HL-60/S4 treated with phorbol 12-myristate 13-acetate at 8.2 ng/mL for 4 days and 3 days (cell line): Measurements from ENCODE around the gene MRTFB.
"Not testable (repeated sequence)": the region's sequence is repeated elsewhere in the genome, so short reads cannot be mapped to it uniquely, and the experiment has no call there.

Experiments used
- in situ Hi-C: fragments of 300-500 bp; cut with MboI; formaldehyde crosslinking; loops from 2 replicates; pipeline ENCODE4 v1.15.0; 2022; ENCODE audit warnings: low sequenced_read_pairs

The MRTFB gene, protein sequence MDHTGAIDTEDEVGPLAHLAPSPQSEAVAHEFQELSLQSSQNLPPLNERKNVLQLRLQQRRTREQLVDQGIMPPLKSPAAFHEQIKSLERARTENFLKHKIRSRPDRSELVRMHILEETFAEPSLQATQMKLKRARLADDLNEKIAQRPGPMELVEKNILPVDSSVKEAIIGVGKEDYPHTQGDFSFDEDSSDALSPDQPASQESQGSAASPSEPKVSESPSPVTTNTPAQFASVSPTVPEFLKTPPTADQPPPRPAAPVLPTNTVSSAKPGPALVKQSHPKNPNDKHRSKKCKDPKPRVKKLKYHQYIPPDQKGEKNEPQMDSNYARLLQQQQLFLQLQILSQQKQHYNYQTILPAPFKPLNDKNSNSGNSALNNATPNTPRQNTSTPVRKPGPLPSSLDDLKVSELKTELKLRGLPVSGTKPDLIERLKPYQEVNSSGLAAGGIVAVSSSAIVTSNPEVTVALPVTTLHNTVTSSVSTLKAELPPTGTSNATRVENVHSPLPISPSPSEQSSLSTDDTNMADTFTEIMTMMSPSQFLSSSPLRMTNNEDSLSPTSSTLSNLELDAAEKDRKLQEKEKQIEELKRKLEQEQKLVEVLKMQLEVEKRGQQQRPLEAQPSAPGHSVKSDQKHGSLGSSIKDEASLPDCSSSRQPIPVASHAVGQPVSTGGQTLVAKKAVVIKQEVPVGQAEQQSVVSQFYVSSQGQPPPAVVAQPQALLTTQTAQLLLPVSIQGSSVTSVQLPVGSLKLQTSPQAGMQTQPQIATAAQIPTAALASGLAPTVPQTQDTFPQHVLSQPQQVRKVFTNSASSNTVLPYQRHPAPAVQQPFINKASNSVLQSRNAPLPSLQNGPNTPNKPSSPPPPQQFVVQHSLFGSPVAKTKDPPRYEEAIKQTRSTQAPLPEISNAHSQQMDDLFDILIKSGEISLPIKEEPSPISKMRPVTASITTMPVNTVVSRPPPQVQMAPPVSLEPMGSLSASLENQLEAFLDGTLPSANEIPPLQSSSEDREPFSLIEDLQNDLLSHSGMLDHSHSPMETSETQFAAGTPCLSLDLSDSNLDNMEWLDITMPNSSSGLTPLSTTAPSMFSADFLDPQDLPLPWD

DNA sequence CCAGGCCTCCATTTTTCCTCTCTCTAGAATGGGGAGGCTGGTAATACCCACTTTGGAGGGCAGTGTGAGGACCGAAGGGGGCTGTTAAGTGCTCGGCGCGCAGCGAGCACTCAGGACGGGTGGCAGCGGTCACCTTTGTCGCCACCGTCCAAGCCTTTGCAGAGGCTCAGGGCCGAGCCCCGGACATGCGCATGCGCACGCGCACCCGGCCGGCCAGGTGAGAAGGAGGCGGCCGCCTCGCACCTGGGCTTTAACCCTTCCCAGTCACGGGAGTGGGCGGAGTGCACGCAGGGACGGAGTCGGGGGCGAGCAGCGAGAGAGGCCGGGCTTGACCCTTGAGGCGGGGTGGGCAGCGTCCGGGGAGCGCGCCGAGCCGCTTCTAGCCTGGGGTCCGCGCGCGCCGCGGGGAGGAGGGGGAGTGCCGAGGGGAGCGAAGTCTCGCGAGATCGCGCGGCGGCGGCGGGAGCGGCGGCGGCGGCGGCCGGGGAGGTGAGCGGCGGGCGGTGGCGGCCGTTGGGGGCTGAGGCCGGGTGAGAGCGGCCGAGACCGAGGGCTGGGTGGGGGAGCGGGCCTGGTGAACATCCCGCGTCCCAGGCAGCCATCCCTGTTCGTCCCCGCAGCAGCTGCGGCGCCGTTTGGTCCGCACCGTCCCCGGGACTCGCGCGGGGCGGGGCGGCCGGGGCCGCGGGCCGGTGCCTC is at the start of gene MRTFB:
Gene MRTFB (plus strand): TSS at position 443 of the 699 bp plus-strand sequence. CDS start 69,288 bp downstream, outside the sequence.
- in situ Hi-C loops, result no loop called here

DNA sequence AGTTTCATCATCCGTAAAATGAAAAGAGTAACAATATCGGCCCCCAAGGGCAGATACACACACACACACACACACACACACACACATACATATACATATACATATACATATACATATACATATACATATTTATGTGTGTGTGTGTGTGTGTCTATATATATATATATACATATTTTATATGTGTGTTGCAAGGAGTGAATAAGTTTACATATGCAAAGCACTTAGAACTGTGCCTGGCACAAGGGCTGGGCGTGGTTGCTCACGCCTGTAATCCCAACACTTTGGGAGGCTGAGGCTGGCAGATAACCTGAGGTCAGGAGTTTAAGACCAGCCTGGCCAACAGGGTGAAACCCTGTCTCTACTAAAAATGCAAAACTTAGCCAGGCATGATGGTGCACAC is 47.6 kb upstream of the MRTFB start:
- in situ Hi-C loops, result not testable (repeated sequence)

DNA sequence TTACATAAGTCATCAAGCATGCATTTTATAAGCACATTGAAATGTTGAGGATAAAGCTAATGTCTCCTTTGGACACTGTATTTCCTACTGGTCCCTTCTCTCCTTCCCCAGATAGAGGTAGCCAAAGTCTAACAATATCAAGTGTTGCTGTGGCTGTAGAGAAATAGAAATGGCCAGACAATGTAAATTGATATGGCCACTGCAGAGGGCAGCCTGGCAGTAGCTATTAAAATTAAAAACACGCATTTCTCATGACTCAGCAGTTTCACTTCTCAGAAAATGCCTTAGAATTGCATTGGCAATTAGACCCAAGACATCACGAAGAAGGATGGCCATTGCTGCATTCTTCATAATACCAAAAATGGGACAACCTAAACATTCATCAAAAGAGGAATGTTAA is 46.8 kb upstream of the MRTFB start:
- in situ Hi-C loops, result no loop called here

DNA sequence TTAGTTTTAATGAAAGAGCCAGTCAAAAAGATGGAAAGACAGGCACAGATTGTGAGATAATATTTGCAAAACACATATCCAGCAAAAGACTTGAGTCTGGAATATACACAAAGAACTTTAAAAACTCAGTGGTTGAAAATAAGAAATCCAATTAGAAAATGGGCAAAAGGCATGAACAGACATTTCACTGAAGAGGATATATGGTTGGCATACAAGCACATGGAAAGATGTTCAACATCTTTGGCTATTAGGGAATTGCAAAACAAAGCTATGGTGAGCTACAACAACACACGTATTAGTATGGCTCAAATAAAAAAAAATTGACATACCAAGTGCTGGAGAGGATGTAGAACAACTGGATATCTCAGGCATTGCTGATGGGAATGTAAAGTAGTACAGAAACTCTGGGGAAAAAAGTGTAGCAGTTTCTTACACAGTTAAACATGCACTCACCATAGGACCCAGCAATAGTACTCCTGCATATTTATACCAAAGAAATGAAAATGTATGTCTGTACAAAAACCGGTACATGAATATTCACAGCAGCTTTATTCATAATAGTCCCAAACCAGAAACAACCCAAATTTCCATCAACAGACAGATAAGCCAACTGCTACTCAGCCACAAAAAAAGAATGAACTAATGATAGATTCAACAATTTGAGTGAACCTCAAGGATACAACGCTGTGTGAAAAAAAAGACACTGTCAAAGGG is 44.4 kb upstream of the MRTFB start:
- in situ Hi-C loops, result no loop called here

DNA sequence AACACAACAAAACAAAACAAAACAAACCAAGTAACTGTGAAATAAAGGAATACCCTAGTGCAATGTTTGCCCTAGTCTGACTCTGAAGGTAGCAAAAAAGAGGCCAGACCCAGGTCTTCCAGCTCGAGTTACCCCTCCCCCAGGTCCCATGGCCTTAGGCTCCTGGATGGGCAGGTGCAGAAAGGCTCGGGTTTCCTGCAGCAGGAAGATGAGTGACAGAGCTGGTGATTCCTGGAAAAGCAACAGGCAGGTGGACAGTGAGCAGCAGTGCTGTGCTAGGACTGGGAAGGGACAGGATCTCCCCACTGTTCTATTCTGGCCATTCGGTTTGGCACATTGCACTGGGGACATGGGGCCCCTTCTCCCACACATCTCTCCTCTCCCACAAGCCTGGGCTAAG is 42.9 kb upstream of the MRTFB start:
- in situ Hi-C loops, result no loop called here

DNA sequence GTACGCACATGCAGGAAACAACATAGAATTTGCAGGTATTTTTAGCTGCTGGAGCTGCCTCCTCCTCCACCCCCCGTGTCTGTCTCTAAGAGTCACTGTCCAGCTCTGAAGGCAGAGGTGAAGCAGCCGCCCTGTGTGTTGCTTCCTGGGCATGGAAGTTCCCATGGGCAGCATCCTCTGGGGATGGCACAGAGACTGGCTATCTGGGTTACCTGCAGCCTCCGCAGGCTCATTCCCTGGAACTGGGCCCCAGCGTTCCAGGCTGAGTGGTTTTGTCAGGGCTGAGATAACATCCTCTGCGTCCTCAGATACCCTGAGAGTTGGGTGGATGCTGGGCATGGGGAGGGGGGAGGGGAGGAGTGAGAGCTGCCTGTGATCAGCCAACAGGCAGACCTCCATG is 41.5 kb upstream of the MRTFB start:
- in situ Hi-C loops, result no loop called here

DNA sequence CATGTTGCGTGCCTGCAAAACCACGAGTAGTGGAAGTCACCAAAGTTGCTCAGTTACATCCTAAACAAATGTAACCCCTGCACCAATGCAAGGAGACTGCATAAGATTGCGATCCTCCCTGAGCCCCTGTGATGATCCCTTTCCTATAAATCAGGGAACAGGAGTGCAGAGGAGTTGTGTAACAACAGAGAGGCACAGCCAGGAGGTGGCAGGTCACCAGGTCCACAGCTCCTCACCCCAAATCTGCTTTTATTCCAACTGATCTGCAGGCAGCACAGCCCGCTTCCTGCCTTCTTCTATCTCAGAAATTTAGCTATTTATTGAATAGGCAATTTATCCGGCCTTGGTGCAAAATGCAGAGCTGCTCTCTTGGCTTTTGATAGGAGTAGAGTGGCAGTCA is 36.0 kb upstream of the MRTFB start:
- in situ Hi-C loops, result no loop called here

DNA sequence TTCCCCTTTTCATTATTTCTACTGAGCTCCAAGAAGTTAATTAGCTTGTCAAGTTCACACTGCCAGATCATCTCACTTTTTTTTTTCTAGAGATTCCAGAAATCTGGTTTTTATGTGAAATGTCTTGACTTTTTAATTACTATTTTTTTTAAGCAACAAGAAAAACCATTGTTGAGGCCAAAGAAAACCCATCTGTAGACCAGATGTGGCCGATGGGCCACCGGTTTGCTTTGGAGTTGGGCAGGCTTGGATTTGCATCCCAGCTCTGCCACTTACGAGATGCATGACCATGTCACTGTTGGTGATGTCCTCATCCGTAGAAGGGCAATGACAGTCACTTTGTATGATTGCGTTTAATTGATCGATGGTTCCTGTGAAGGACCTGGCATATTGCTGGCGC is 34.2 kb upstream of the MRTFB start:
- in situ Hi-C loops, result no loop called here

DNA sequence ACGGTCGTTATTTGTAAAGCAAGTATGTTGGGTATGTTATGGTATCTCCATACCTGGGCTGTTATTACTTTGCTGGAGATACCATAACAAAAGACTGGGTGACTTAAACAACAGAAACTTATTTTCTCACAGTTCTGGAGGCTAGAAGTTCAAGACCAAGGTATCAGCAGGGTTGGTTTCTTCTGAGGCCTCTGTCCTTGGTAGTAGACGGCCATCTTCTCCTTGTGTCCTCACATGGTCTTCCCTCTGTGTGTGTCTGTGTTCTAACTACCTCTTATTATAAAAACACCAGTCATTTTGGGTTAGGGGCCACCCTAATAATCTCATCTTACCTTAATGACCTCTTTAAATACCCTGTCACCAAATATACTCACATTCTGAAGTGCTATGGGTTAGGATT is 33.2 kb upstream of the MRTFB start:
- in situ Hi-C loops, result no loop called here

DNA sequence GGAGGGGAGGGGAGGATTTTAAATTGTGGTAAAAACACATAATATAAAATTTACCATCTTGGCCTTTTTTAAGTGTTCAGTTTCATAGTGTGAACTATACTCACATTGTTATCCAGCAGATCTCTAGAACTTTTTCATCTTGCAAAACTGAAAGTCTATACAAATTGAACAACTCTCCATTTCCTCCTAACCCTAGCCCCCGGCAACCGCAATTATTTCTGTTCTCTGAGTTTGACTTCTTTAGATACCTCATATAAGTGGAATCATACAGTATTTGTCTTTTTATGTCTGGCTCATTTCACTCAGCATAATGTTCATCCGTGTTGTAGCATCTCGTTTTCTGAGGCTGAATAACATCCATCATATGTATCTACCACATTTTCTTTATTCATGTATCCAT is 30.0 kb upstream of the MRTFB start:
- in situ Hi-C loops, result no loop called here

DNA sequence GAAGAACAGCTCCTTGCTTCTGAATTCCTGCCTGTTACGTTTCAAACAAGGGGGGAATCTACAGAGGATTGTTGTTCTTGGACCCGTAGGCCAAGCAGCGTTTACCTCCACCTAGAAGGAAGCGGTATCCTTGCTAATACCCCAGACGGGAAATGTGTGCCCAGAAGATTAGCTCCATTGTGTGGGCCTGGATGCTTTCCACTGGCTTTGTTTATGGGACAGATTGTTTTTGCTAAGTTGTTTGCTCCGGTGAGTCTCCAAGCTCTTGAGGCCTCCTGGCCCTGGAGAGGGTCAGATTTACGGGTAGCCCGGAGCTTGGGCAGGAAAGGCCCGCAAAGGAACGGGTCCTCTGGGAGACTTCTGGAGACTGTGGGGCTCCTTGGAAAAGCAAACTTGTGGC is 28.4 kb upstream of the MRTFB start:
- in situ Hi-C loops, result no loop called here

DNA sequence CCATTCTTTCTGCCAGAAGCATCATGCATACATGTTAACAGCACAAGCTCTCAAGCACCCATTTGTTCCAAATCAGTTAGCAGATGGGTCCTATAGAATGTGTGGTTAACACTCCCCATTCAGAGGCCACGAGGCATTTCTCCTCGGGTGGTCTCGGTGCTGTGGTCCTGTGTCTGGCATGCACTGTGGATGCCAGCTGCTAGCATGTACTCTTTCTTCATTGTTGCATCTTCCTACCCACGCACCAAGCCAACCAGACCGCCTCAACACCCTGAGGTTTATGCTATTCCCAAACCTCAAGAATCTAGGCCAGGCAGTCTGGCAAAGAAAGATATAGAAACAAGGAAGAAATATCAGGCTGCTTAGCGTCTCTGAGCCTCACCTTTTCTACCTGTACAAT is 27.8 kb upstream of the MRTFB start:
- in situ Hi-C loops, result no loop called here

DNA sequence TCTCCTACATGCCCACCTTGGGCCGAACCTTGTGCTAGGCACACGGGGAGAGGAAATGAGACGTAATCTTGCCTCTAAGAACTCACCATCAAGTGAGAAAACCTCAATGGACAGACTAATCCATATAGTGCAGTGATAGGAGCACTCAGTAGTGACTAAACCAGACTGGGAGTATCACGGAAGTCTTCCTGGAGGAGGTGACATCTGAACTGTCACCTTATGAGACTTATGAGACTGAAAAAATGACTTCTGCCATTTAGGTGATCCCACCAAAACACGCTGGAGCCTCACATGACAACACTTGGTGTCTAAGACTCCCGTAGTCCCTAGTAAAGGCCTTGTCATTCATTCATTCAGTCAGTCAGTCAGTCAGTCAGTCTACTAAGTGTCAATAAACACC is 27.3 kb upstream of the MRTFB start:
- in situ Hi-C loops, result no loop called here

DNA sequence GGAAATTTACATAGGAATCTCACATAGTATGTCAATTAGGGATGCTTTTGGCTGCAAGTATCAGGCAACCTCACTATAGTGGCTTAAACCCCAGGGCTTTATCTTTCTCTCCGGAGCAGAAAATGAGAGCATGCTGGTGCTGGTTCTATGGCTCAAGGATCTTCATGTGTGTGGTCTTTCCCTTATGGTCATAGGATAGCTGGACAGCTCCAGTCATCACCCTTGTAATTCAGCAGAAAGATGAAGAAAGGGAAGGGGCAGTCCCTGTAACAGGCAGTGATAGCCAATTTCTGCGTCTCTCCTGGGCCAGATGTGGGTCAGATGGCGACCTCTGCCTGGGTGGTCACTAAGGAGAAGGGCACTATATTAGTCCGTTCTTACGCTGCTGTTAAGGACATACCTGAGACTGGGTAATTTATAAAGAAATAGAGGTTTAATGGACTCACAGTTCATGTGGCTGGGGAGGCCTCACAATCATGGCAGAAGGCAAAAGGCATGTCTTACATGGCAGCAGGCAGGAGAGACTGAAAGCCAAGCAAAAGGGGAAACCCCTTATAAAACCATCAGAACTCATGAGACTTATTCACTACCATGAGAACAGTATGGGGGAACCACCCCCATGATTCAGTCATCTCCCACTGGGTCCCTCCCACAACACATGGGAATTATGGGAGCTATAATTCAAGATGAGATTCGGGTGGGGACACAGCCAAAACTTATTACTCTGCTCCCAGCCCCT is 23.8 kb upstream of the MRTFB start:
- in situ Hi-C loops, result not testable (repeated sequence)

DNA sequence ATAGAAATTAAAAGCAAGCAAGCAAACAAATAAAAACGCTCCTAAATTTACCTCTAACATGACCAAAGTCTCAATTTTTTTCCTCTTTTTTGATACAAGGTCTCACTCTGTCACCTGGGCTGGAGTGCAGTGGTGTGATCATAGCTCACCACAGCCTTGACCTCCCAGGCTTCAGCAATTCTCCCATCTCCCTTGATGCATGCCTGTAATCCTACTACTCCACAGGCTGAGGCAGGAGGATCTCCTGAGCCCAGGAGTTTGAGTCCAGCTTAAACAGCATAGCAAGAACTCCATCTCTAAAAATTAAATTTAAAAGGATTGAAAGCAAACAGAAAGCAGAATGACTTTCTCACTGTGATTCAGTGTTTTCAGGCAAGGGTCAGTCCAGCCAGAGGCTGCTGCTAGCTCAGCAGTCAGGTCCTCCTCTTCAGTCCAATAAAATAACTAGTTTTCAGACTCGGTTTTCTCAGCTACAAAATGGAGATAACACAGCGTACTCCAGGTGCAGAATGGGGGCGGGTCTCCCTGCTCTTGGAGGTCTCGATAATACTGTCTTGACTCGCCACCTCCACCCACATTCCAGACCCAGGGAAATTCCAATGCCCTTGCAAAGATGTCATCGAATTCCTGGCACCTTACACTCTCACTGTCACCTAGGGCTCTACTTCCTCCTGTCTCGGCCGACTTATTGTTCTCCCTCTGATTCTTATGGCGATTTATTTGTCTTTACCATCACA is 20.7 kb upstream of the MRTFB start:
- in situ Hi-C loops, result no loop called here

DNA sequence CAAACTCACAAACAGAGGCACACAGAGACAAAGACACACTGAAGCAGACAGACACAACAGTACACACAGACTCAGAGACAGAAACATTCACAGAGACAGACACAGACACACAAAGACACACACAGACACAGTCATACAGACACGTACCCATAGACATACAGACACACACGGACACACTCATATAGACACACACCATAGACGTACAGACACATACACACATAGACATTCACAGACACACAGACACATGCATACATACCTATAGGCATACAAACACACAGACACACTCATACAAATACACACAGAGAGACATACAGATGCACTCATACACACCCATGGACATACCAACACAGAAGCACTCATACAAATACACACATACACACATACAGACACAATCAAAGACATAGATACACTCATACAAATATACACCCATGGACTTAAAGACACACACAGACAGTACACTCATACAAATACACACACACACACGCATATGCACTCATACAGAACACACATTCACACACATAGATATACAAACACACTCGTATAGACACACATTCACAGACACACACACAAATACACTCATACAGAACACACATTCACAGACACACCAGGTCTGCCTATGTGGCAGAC is 19.9 kb upstream of the MRTFB start:
- in situ Hi-C loops, result no loop called here

DNA sequence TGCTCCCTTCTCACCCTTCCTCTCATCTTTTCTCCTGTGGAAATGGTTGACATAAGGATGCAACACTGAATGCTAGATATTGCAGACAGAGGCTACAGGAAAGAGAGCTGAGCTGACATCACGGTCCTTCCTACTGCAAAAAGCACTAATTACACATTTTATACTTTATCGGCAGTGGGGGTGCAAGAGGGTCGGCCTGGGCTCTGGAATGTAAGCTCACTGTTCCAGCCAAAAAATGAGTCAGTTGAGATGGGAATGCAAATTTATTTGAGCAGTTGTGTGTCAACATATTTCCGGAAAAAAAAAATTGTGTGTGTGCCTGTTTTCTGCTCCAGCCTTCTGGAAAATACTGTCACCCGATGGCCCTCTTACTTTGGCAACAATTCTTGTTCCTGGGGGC is 14.1 kb upstream of the MRTFB start:
- in situ Hi-C loops, result no loop called here

DNA sequence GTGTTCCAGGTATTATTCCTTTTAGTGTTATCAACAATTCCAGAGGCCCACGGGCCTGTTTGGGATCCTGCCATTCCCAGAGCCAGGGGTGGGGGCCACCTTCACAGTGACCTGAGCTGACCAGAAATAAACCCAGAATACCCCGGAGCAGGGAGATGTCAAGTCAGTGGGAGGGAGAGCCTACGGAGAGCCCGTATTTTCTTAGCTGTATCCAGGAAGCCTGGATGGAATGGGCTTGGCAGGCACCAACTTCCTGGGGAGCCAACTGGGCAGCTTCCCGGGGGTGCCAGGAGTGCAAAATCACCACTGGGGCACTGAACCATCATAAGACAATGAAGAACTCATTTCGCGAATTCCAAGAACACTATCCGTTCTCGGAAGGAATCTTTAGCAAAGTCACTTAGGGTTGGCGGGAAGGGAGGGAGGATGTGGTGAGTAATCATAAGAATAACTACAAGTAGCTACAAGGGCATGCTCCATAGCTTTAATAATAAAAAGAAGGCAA is 13.2 kb upstream of the MRTFB start:
- in situ Hi-C loops, result no loop called here
